HepG2 (cell line): ENCODE data around the gene ZKSCAN8. TPM values are rescaled to one million over a fixed set of nuclear protein-coding genes. Genes with fewer than 3 reads are reported as not detected.

Source experiments
- ATRX ChIP-seq: sonication (generic); formaldehyde crosslinking; IDR thresholded peaks from 2 replicates; pipeline ENCODE4 v1.4.0; 2020; ENCODE audit warnings: missing genetic modification reagents, borderline replicate concordance
- ELF4 ChIP-seq: sonication (generic); formaldehyde crosslinking; IDR thresholded peaks from 2 replicates; pipeline ENCODE4 v1.5.0; 2020; ENCODE audit warnings: missing genetic modification reagents, mild to moderate bottlenecking, moderate library complexity, borderline replicate concordance
- FOXA3 ChIP-seq: IDR thresholded peaks from 2 replicates; pipeline ENCODE4 v1.6.1; 2016; ENCODE audit warnings: missing genetic modification reagents, missing compliant biosample characterization
- REPIN1 ChIP-seq: sonication (generic); formaldehyde crosslinking; IDR thresholded peaks from 2 replicates; pipeline ENCODE4 v1.8.0; 2022; ENCODE audit warnings: missing genetic modification reagents, low read depth, mild to moderate bottlenecking, borderline replicate concordance
- RXRA ChIP-seq: sonication (generic); formaldehyde crosslinking; IDR thresholded peaks from 2 replicates; pipeline ENCODE4 v1.5.1; 2020; ENCODE audit warnings: missing genetic modification reagents
- U2AF2 ChIP-seq: fragments of 200-400 bp; formaldehyde crosslinking; IDR thresholded peaks from 2 replicates; pipeline ENCODE4 v1.6.1; 2017; ENCODE audit warnings: low read depth, mild to moderate bottlenecking, low read length
- ZFP41 ChIP-seq: sonication (generic); formaldehyde crosslinking; IDR thresholded peaks from 2 replicates; pipeline ENCODE4 v1.4.0; 2020; ENCODE audit warnings: mild to moderate bottlenecking, missing genetic modification reagents, borderline replicate concordance
- ZNF317 ChIP-seq: sonication (generic); formaldehyde crosslinking; IDR thresholded peaks from 2 replicates; pipeline ENCODE4 v1.5.0; 2020; ENCODE audit warnings: mild to moderate bottlenecking, missing genetic modification reagents
- ZNF460 ChIP-seq: sonication (generic); formaldehyde crosslinking; IDR thresholded peaks from 2 replicates; pipeline ENCODE4 v1.5.1; 2020; ENCODE audit warnings: missing genetic modification reagents, mild to moderate bottlenecking, borderline replicate concordance
- ZNF496 ChIP-seq: sonication (generic); formaldehyde crosslinking; IDR thresholded peaks from 2 replicates; pipeline ENCODE4 v1.8.1; 2023; ENCODE audit warnings: mild to moderate bottlenecking, moderate library complexity, missing genetic modification reagents; ENCODE audit not compliant: insufficient replicate concordance
- ZNF670 ChIP-seq: sonication (generic); formaldehyde crosslinking; IDR thresholded peaks from 2 replicates; pipeline ENCODE4 v1.8.0; 2022; ENCODE audit warnings: mild to moderate bottlenecking, missing genetic modification reagents, borderline replicate concordance
- ZNF674 ChIP-seq: sonication (generic); formaldehyde crosslinking; IDR thresholded peaks from 2 replicates; pipeline ENCODE4 v1.5.0; 2020; ENCODE audit warnings: low read depth, mild to moderate bottlenecking, missing genetic modification reagents
- ZNF761 ChIP-seq: sonication (generic); formaldehyde crosslinking; conservative IDR thresholded peaks from 2 replicates; pipeline ENCODE4 v1.4.0; 2020; ENCODE audit warnings: mild to moderate bottlenecking, missing genetic modification reagents
- ZNF776 ChIP-seq: sonication (generic); formaldehyde crosslinking; IDR thresholded peaks from 2 replicates; pipeline ENCODE4 v1.4.0; 2020; ENCODE audit warnings: mild to moderate bottlenecking, missing genetic modification reagents
- polyA plus RNA-seq, 8 experiments: library from polyadenylated mRNA; depleted of rRNA in 3 of 8; stranded (reverse) in 7 of 8; unstranded in 1 of 8; fragments of >200 nt; fragmentation: Illumina TruSeq in 4 of 8; extraction: Trizol in 4 of 8; gene quantifications; 2 replicates each; pipeline versions ENCODE4 v1.2.1 to v1.2.3, GENCODE V29; 2011 to 2016; ENCODE audit warnings: low read depth in 4 of 8, missing spikeins in 1 of 8, mixed read lengths in 1 of 8; ENCODE audit not compliant: insufficient read depth in 1 of 8
- total RNA-seq, 5 experiments: library from RNA; depleted of rRNA; stranded (reverse); fragments of >200 nt; fragmentation: Illumina TruSeq; extraction: Trizol; gene quantifications; 2 replicates each; pipeline ENCODE4 v1.2.3, GENCODE V29; 2016; ENCODE audit warnings: low read depth in 1 of 5
- TF ChIP-seq, protein P1 (sequence below): sonication (generic); formaldehyde crosslinking; IDR thresholded peaks from 2 replicates; pipeline ENCODE4 v1.4.0; 2020; ENCODE audit warnings: mild to moderate bottlenecking, missing genetic modification reagents
- TF ChIP-seq, protein P2 (sequence below): sonication (generic); formaldehyde crosslinking; IDR thresholded peaks from 2 replicates; pipeline ENCODE4 v1.5.0; 2020; ENCODE audit warnings: missing genetic modification reagents
- TF ChIP-seq, protein P3 (sequence below): sonication (generic); formaldehyde crosslinking; IDR thresholded peaks from 2 replicates; pipeline ENCODE4 v1.4.0; 2020; ENCODE audit warnings: missing genetic modification reagents, mild to moderate bottlenecking, borderline replicate concordance
- TF ChIP-seq, protein P4 (sequence below): sonication (generic); formaldehyde crosslinking; IDR thresholded peaks from 2 replicates; pipeline ENCODE4 v1.4.0; 2020; ENCODE audit warnings: missing genetic modification reagents

The ZKSCAN8 gene
- total and polyA plus RNA-seq, 2 of the 13 experiments (the other 11 are each of a cell fraction or from before 2014, with no cell fraction given): 12.4 to 20.9 TPM

DNA sequence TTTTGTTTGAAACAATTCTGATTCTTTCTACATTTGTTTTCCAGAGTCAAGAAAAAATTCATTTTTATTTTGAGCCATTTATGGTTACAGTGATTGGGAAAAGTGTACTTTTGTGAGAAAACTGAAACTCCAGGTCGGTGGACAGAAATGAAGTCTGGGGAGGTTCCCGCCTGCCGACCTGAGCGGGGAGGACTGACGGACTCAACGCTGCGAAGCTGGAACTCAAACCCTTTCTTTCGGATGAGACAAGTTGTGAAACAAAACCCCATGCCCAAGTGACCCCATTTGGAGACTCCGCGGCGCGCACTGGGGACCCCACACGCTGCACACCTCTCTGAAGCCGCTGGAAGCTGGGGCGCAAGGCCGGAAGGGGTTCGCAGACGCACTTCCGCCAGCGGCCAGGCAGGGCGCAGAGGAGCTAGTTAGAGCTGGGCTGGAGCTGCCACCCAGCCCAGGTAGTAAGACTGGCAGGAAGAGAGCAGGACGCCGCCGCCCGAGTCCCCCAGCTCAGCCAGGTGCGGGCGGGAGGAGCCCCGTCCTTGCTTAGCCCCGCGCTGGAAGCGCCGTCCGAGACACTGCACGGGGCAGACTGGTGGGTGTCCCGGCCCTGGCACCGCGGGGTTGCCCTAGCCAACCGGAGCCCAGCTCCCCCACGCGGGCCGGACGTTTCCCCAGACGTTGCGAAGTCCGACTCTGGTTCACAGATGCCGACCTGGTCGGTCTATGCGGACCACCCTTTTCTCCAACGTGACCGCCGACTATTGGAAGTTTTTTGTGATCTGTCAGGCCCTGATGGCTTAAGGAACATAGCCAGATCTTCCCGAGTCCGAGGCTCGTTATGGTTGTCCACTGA, 37.1 kb upstream of the ZKSCAN8 start (continued):
- TF ChIP-seq, protein P1, sequence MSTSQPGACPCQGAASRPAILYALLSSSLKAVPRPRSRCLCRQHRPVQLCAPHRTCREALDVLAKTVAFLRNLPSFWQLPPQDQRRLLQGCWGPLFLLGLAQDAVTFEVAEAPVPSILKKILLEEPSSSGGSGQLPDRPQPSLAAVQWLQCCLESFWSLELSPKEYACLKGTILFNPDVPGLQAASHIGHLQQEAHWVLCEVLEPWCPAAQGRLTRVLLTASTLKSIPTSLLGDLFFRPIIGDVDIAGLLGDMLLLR (CRISPR knock-in tag): peak; percentile 93; the same call in 1 of the 2 replicates
- TF ChIP-seq, protein P2, sequence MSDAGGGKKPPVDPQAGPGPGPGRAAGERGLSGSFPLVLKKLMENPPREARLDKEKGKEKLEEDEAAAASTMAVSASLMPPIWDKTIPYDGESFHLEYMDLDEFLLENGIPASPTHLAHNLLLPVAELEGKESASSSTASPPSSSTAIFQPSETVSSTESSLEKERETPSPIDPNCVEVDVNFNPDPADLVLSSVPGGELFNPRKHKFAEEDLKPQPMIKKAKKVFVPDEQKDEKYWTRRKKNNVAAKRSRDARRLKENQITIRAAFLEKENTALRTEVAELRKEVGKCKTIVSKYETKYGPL (CRISPR knock-in tag): 0 out of 2 replicates have a peak, but pooled peaks have one; percentile 43
- peak; percentile 82; the same call in 1 of the 2 replicates for TF ChIP-seq ZNF674
- peak; percentile 29 for TF ChIP-seq FOXA3
- TF ChIP-seq ZNF776: peak; percentile 94; the same call in 1 of the 2 replicates
- no peak; the same call in 1 of the 2 replicates for TF ChIP-seq ZNF460 (CRISPR knock-in tag)
- peak; percentile 68 for TF ChIP-seq REPIN1 (CRISPR knock-in tag)
- TF ChIP-seq, protein P3, sequence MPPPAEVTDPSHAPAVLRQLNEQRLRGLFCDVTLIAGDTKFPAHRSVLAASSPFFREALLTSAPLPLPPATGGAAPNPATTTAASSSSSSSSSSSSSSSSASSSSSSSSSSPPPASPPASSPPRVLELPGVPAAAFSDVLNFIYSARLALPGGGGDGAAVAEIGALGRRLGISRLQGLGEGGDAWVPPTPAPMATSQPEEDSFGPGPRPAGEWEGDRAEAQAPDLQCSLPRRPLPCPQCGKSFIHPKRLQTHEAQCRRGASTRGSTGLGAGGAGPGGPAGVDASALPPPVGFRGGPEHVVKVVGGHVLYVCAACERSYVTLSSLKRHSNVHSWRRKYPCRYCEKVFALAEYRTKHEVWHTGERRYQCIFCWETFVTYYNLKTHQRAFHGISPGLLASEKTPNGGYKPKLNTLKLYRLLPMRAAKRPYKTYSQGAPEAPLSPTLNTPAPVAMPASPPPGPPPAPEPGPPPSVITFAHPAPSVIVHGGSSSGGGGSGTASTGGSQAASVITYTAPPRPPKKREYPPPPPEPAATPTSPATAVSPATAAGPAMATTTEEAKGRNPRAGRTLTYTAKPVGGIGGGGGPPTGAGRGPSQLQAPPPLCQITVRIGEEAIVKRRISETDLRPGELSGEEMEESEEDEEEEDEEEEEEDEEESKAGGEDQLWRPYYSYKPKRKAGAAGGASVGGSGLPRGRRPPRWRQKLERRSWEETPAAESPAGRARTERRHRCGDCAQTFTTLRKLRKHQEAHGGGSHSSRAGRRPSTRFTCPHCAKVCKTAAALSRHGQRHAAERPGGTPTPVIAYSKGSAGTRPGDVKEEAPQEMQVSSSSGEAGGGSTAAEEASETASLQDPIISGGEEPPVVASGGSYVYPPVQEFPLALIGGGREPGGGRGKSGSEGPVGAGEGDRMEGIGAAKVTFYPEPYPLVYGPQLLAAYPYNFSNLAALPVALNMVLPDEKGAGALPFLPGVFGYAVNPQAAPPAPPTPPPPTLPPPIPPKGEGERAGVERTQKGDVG: peak; percentile 76; the same call in 1 of the 2 replicates
- peak; percentile 81; the same call in 1 of the 2 replicates for TF ChIP-seq RXRA
- TF ChIP-seq ZNF317 (CRISPR knock-in tag): peak; percentile 89
- TF ChIP-seq, protein P4, sequence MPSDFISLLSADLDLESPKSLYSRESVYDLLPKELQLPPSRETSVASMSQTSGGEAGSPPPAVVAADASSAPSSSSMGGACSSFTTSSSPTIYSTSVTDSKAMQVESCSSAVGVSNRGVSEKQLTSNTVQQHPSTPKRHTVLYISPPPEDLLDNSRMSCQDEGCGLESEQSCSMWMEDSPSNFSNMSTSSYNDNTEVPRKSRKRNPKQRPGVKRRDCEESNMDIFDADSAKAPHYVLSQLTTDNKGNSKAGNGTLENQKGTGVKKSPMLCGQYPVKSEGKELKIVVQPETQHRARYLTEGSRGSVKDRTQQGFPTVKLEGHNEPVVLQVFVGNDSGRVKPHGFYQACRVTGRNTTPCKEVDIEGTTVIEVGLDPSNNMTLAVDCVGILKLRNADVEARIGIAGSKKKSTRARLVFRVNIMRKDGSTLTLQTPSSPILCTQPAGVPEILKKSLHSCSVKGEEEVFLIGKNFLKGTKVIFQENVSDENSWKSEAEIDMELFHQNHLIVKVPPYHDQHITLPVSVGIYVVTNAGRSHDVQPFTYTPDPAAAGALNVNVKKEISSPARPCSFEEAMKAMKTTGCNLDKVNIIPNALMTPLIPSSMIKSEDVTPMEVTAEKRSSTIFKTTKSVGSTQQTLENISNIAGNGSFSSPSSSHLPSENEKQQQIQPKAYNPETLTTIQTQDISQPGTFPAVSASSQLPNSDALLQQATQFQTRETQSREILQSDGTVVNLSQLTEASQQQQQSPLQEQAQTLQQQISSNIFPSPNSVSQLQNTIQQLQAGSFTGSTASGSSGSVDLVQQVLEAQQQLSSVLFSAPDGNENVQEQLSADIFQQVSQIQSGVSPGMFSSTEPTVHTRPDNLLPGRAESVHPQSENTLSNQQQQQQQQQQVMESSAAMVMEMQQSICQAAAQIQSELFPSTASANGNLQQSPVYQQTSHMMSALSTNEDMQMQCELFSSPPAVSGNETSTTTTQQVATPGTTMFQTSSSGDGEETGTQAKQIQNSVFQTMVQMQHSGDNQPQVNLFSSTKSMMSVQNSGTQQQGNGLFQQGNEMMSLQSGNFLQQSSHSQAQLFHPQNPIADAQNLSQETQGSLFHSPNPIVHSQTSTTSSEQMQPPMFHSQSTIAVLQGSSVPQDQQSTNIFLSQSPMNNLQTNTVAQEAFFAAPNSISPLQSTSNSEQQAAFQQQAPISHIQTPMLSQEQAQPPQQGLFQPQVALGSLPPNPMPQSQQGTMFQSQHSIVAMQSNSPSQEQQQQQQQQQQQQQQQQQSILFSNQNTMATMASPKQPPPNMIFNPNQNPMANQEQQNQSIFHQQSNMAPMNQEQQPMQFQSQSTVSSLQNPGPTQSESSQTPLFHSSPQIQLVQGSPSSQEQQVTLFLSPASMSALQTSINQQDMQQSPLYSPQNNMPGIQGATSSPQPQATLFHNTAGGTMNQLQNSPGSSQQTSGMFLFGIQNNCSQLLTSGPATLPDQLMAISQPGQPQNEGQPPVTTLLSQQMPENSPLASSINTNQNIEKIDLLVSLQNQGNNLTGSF: peak; percentile 90
- no peak for TF ChIP-seq ZNF496
- TF ChIP-seq ATRX (CRISPR knock-in tag): no peak
- peak; percentile 62; the same call in 1 of the 2 replicates for TF ChIP-seq ZNF761 (CRISPR knock-in tag)
- TF ChIP-seq U2AF2: 0 out of 2 replicates have a peak, but pooled peaks have one; percentile 82
- peak; percentile 94; the same call in 1 of the 2 replicates for TF ChIP-seq ZNF670 (CRISPR knock-in tag)
- 0 out of 2 replicates have a peak, but pooled peaks have one; percentile 68 for TF ChIP-seq ZFP41 (CRISPR knock-in tag)
- 0 out of 2 replicates have a peak, but pooled peaks have one; percentile 56 for TF ChIP-seq ELF4 (CRISPR knock-in tag)
